Measurements from ENCODE around the gene ARHGEF19.

Gene ARHGEF19

DNA sequence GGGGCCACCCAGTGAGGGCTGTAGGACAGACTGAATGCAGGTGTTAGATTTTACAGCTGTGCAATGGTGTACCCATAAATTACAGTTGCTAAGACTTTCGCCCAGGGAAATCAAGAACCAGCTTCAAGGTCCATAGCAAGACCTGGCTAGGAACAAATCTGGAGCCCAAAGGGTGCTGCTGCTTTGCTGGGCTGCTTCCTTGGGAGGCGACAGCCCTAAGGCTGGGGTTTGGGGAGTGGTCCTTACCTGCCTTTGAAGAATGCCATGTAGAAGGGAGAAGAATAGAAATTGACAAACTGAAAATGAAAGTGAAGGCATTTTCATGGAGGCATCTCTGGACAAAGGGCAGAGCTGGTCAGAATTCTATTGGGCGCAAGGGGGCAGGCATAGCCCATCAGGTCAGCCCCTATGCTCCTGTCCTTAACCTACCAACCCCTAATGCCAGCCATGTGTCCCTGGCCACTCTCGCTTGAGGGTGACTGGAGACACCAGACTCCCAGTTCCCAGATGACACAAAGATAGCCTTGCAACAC, 7.6 kb upstream of the ARHGEF19 start:
- no peak for DNase-seq (ENCODE audit: low read depth in 1 of 2, low spot score in 1 of 2)
- no peak for TF ChIP-seq SPI1 (IDR thresholded peaks at IDR 0.05; ENCODE audit: borderline replicate concordance, low read depth)
- TF ChIP-seq GABPA (IDR thresholded peaks at IDR 0.05; ENCODE audit: low read depth): no peak
- TF ChIP-seq, protein P1, sequence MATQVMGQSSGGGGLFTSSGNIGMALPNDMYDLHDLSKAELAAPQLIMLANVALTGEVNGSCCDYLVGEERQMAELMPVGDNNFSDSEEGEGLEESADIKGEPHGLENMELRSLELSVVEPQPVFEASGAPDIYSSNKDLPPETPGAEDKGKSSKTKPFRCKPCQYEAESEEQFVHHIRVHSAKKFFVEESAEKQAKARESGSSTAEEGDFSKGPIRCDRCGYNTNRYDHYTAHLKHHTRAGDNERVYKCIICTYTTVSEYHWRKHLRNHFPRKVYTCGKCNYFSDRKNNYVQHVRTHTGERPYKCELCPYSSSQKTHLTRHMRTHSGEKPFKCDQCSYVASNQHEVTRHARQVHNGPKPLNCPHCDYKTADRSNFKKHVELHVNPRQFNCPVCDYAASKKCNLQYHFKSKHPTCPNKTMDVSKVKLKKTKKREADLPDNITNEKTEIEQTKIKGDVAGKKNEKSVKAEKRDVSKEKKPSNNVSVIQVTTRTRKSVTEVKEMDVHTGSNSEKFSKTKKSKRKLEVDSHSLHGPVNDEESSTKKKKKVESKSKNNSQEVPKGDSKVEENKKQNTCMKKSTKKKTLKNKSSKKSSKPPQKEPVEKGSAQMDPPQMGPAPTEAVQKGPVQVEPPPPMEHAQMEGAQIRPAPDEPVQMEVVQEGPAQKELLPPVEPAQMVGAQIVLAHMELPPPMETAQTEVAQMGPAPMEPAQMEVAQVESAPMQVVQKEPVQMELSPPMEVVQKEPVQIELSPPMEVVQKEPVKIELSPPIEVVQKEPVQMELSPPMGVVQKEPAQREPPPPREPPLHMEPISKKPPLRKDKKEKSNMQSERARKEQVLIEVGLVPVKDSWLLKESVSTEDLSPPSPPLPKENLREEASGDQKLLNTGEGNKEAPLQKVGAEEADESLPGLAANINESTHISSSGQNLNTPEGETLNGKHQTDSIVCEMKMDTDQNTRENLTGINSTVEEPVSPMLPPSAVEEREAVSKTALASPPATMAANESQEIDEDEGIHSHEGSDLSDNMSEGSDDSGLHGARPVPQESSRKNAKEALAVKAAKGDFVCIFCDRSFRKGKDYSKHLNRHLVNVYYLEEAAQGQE (IDR thresholded peaks at IDR 0.05; ENCODE audit: insufficient replicate concordance, low read depth): no peak
- TF ChIP-seq, protein P2, sequence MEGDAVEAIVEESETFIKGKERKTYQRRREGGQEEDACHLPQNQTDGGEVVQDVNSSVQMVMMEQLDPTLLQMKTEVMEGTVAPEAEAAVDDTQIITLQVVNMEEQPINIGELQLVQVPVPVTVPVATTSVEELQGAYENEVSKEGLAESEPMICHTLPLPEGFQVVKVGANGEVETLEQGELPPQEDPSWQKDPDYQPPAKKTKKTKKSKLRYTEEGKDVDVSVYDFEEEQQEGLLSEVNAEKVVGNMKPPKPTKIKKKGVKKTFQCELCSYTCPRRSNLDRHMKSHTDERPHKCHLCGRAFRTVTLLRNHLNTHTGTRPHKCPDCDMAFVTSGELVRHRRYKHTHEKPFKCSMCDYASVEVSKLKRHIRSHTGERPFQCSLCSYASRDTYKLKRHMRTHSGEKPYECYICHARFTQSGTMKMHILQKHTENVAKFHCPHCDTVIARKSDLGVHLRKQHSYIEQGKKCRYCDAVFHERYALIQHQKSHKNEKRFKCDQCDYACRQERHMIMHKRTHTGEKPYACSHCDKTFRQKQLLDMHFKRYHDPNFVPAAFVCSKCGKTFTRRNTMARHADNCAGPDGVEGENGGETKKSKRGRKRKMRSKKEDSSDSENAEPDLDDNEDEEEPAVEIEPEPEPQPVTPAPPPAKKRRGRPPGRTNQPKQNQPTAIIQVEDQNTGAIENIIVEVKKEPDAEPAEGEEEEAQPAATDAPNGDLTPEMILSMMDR (IDR thresholded peaks at IDR 0.05; ENCODE audit: insufficient read depth, low read length): no peak
- H3K27me3 ChIP-seq (ENCODE audit: insufficient read depth, poor library complexity, severe bottlenecking): peaks cover 3% of the 10 kb centered on the region
- H3K27ac ChIP-seq (replicated peaks): no peak overlapping the region
- H3K4me3 ChIP-seq (replicated peaks; ENCODE audit: insufficient read depth, low read length): no peak overlapping the region

DNA sequence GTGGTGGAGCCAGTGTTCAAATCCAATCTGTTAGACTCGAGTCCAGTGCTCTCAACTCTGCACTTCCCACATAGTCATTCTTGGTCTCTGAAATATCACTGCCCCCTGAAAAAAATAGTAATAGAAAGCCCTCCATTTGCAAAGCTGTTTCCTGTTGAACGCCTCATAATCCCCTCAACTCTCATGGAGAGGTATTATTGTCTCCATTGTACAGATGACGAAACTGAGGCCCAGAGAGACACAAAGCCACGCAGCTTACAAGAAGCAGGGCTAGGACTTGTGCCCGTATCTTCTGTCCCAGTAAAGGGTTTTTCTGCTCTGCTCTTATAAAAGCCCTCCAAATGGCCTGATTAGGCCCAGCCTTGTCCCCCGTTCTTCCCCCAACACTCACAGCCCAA, 6.2 kb upstream of the ARHGEF19 start:
- H3K27ac ChIP-seq (replicated peaks): no peak overlapping the region
- TF ChIP-seq, protein P1 (IDR thresholded peaks at IDR 0.05; ENCODE audit: insufficient replicate concordance, low read depth): no peak
- TF ChIP-seq GABPA (IDR thresholded peaks at IDR 0.05; ENCODE audit: low read depth) (no peak), SPI1 (IDR thresholded peaks at IDR 0.05; ENCODE audit: borderline replicate concordance, low read depth) (no peak), POLR2AphosphoS5 (IDR thresholded peaks at IDR 0.05; ENCODE audit: low read depth) (no peak)
- TF ChIP-seq, protein P2 (IDR thresholded peaks at IDR 0.05; ENCODE audit: insufficient read depth, low read length): no peak
- no peak for DNase-seq (ENCODE audit: low read depth in 1 of 2, low spot score in 1 of 2)
- peaks cover 3% of the 10 kb centered on the region for H3K27me3 ChIP-seq (ENCODE audit: insufficient read depth, poor library complexity, severe bottlenecking)
- no peak overlapping the region for H3K4me3 ChIP-seq (replicated peaks; ENCODE audit: insufficient read depth, low read length)

DNA sequence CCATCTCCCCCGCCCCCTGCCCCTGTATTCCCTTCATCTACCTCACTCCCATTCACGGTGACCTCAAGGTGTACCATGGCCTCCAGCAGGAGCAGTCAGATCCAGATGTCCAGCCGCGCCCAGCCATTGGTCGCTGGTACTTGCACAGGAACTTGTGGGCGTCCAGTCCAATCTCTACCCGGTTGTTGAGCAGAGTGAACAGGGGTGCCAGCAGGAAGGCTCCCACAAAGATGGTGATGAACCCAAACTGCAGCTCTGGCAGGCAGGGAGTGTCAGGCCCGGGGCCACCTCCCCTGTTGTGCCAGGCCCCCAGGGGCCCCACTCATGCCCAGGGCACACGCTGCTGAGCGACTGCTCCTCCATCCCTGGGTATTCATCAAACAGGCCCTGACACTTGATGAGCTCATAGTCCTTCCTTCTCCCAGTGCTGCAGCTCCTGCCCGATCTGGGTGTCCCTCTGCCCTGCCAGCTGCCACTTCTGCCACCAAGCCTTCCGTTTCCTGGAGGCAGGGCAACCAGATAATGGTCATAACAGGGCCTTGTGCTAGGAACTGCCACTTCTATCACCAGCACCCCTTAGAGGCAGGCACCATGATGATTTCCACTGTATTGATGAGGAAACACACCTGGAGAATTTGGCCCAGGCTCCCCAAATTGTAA, 5.7 kb upstream of the ARHGEF19 start:
- Histone ChIP-seq H3K27ac (replicated peaks) (no peak overlapping the region), H3K27me3 (ENCODE audit: insufficient read depth, poor library complexity, severe bottlenecking) (peaks cover 3% of the 10 kb centered on the region), H3K4me3 (replicated peaks; ENCODE audit: insufficient read depth, low read length) (no peak overlapping the region)
- TF ChIP-seq, protein P2 (IDR thresholded peaks at IDR 0.05; ENCODE audit: insufficient read depth, low read length): no peak
- TF ChIP-seq POLR2AphosphoS5 (IDR thresholded peaks at IDR 0.05; ENCODE audit: low read depth) (no peak), SPI1 (IDR thresholded peaks at IDR 0.05; ENCODE audit: borderline replicate concordance, low read depth) (no peak), GABPA (IDR thresholded peaks at IDR 0.05; ENCODE audit: low read depth) (no peak)
- TF ChIP-seq, protein P1 (IDR thresholded peaks at IDR 0.05; ENCODE audit: insufficient replicate concordance, low read depth): no peak
- DNase-seq (ENCODE audit: low read depth in 1 of 2, low spot score in 1 of 2): no peak
